Activated naive CD8-positive, alpha-beta T cell treated with anti-CD3 and anti-CD28 coated beads, Interleukin-2, amount 10 ng/mL, durations not matched to agents 7 days and 5 days (primary cell): Measurements from ENCODE around the gene SLC39A12. TPM values are rescaled to one million over a fixed set of nuclear protein-coding genes. Genes with fewer than 3 reads are reported as not detected.
"Not testable (repeated sequence)": the region's sequence is repeated elsewhere in the genome, so short reads cannot be mapped to it uniquely, and the experiment has no call there.

Experiments
- ATAC-seq: fragments of 150-1000 bp; cut with Tn5 transposase; one replicate; pipeline ENCODE4 v1.10.0; 2021; ENCODE audit warnings: low read depth, moderate library complexity
- POLR2A ChIA-PET: fragments of 350-600 bp; sonication (Branson Sonifier 250); formaldehyde crosslinking; loops from one replicate; lab custom pipeline; 2021; ENCODE audit warnings: antibody characterized with exemption; lab: Charles Lee
- DNase-seq: peaks from one replicate; pipeline ENCODE4 v3.0.0; 2021
- H3K27ac Mint-ChIP-seq: one replicate; pipeline ENCODE4 v1.8.0; 2022; ENCODE audit warnings: mild to moderate bottlenecking, mixed read lengths
- H3K27me3 Mint-ChIP-seq: one replicate; pipeline ENCODE4 v1.8.0; 2022; ENCODE audit warnings: mild to moderate bottlenecking, moderate library complexity, mixed read lengths
- H3K36me3 Mint-ChIP-seq: one replicate; pipeline ENCODE4 v1.8.0; 2021; ENCODE audit warnings: mild to moderate bottlenecking, mixed read lengths
- H3K4me1 Mint-ChIP-seq: one replicate; pipeline ENCODE4 v1.8.0; 2021; ENCODE audit warnings: mixed read lengths
- H3K4me3 Mint-ChIP-seq: one replicate; pipeline ENCODE4 v1.8.0; 2022; ENCODE audit warnings: mild to moderate bottlenecking, moderate library complexity, mixed read lengths
- H3K9me3 Mint-ChIP-seq: one replicate; pipeline ENCODE4 v1.8.0; 2021; ENCODE audit warnings: mixed read lengths
- total RNA-seq, 2 experiments: library from RNA; stranded (reverse); gene quantifications; one replicate each; pipeline ENCODE4 v1.2.3, GENCODE V29; 2021

SLC39A12 gene
- total RNA-seq, 2 experiments from 2014 or later, result not detected

GRCh38 chr10:17943033-17943745, 8.5 kb upstream of the SLC39A12 start:
- no peaks in the 10 kb centered on the region for H3K27me3 Mint-ChIP-seq
- H3K9me3 Mint-ChIP-seq, result no peaks in the 10 kb centered on the region
- H3K4me1 Mint-ChIP-seq, result no peaks in the 10 kb centered on the region
- no peaks in the 10 kb centered on the region for H3K36me3 Mint-ChIP-seq
- ATAC-seq (no peak), DNase-seq (no peak)
- no peak overlapping the region for H3K4me3 Mint-ChIP-seq
- POLR2A ChIA-PET, result no interaction called here
- no peak overlapping the region for H3K27ac Mint-ChIP-seq

GRCh38 chr10:17950269-17950668, 1.4 kb upstream of the SLC39A12 start:
- not testable (repeated sequence) for H3K4me3 Mint-ChIP-seq, H3K36me3 Mint-ChIP-seq

GRCh38 chr10:17950726-17951125, 992 bp upstream of the SLC39A12 start:
- H3K27me3 Mint-ChIP-seq, result no peaks in the 10 kb centered on the region
- POLR2A ChIA-PET, result no interaction called here
- H3K36me3 Mint-ChIP-seq, result no peaks in the 10 kb centered on the region
- no peak overlapping the region for H3K27ac Mint-ChIP-seq
- ATAC-seq (no peak), DNase-seq (no peak)
- no peaks in the 10 kb centered on the region for H3K4me1 Mint-ChIP-seq
- no peaks in the 10 kb centered on the region for H3K9me3 Mint-ChIP-seq
- H3K4me3 Mint-ChIP-seq, result no peak overlapping the region

More at GRCh38 chr10:17950269-17950668, 1.4 kb upstream of the SLC39A12 start:
- H3K9me3 Mint-ChIP-seq, ATAC-seq, POLR2A ChIA-PET, H3K27ac Mint-ChIP-seq, H3K4me1 Mint-ChIP-seq, DNase-seq, H3K27me3 Mint-ChIP-seq: not testable (repeated sequence)

GRCh38 chr10:17954372-17954771, 2.7 kb downstream of the SLC39A12 start:
- H3K27me3 Mint-ChIP-seq, H3K27ac Mint-ChIP-seq, POLR2A ChIA-PET, DNase-seq, H3K4me3 Mint-ChIP-seq, H3K36me3 Mint-ChIP-seq, H3K4me1 Mint-ChIP-seq, H3K9me3 Mint-ChIP-seq, ATAC-seq: not testable (repeated sequence)

- Mint-ChIP-seq H3K9me3 (no peaks in the 10 kb centered on the region), H3K4me3 (no peak overlapping the region), H3K4me1 (no peaks in the 10 kb centered on the region), H3K27ac (no peak overlapping the region), H3K27me3 (no peaks in the 10 kb centered on the region), H3K36me3 (no peaks in the 10 kb centered on the region)
- POLR2A ChIA-PET, result no interaction called here
- ATAC-seq (no peak), DNase-seq (no peak)
Observed at GRCh38 chr10:17954861-17955260, 3.1 kb downstream of the SLC39A12 start.

GRCh38 chr10:17958049-17958448, 6.3 kb downstream of the SLC39A12 start:
- no peak overlapping the region for H3K27ac Mint-ChIP-seq
- no peaks in the 10 kb centered on the region for H3K4me1 Mint-ChIP-seq
- DNase-seq, result no peak
- POLR2A ChIA-PET, result no interaction called here
- no peaks in the 10 kb centered on the region for H3K36me3 Mint-ChIP-seq
- H3K9me3 Mint-ChIP-seq, result no peaks in the 10 kb centered on the region
- no peak for ATAC-seq
- no peak overlapping the region for H3K4me3 Mint-ChIP-seq
- no peaks in the 10 kb centered on the region for H3K27me3 Mint-ChIP-seq

- Mint-ChIP-seq H3K9me3 (no peaks in the 10 kb centered on the region), H3K4me1 (no peaks in the 10 kb centered on the region), H3K27me3 (no peaks in the 10 kb centered on the region), H3K27ac (no peak overlapping the region), H3K4me3 (no peak overlapping the region), H3K36me3 (no peaks in the 10 kb centered on the region)
- ATAC-seq (no peak), DNase-seq (no peak)
- POLR2A ChIA-PET, result no interaction called here
Observed at GRCh38 chr10:17959870-17960269, 8.2 kb downstream of the SLC39A12 start.

GRCh38 chr10:17961551-17962422, 10.1 kb downstream of the SLC39A12 start:
- H3K27me3 Mint-ChIP-seq, result no peaks in the 10 kb centered on the region
- H3K9me3 Mint-ChIP-seq, result no peaks in the 10 kb centered on the region
- POLR2A ChIA-PET, result no interaction called here
- H3K4me1 Mint-ChIP-seq, result no peaks in the 10 kb centered on the region
- no peak overlapping the region for H3K4me3 Mint-ChIP-seq
- ATAC-seq (no peak), DNase-seq (no peak)
- no peaks in the 10 kb centered on the region for H3K36me3 Mint-ChIP-seq
- no peak overlapping the region for H3K27ac Mint-ChIP-seq

- no peak overlapping the region for H3K27ac Mint-ChIP-seq
- DNase-seq (no peak), ATAC-seq (no peak)
- H3K36me3 Mint-ChIP-seq, result no peaks in the 10 kb centered on the region
- peaks cover 2% of the 10 kb centered on the region for H3K9me3 Mint-ChIP-seq
- H3K4me3 Mint-ChIP-seq, result no peak overlapping the region
- no peaks in the 10 kb centered on the region for H3K27me3 Mint-ChIP-seq
- H3K4me1 Mint-ChIP-seq, result no peaks in the 10 kb centered on the region
- POLR2A ChIA-PET, result interaction anchor here (0.6 kb wide), 1 partner anchor 29 kb away, joined by 5 read pairs; no protein-coding TSS in a partner anchor
Observed at GRCh38 chr10:17963431-17963830, 11.7 kb downstream of the SLC39A12 start.

GRCh38 chr10:17965649-17966235, 14.0 kb downstream of the SLC39A12 start:
- Mint-ChIP-seq H3K4me1 (no peaks in the 10 kb centered on the region), H3K27me3 (no peaks in the 10 kb centered on the region), H3K4me3 (no peak overlapping the region), H3K27ac (no peak overlapping the region), H3K9me3 (peaks cover 5% of the 10 kb centered on the region), H3K36me3 (no peaks in the 10 kb centered on the region)
- no peak for DNase-seq
- POLR2A ChIA-PET, result no interaction called here
- no peak for ATAC-seq

GRCh38 chr10:17974505-17974904, 22.8 kb downstream of the SLC39A12 start:
- Mint-ChIP-seq H3K27ac (no peak overlapping the region), H3K36me3 (no peaks in the 10 kb centered on the region), H3K4me3 (no peak overlapping the region), H3K9me3 (peaks cover 1% of the 10 kb centered on the region), H3K4me1 (no peaks in the 10 kb centered on the region), H3K27me3 (no peaks in the 10 kb centered on the region)
- no peak for ATAC-seq
- POLR2A ChIA-PET, result no interaction called here
- DNase-seq, result no peak

- ATAC-seq, result no peak
- Mint-ChIP-seq H3K36me3 (no peaks in the 10 kb centered on the region), H3K4me3 (no peak overlapping the region), H3K27me3 (no peaks in the 10 kb centered on the region), H3K4me1 (no peaks in the 10 kb centered on the region), H3K9me3 (no peaks in the 10 kb centered on the region), H3K27ac (no peak overlapping the region)
- POLR2A ChIA-PET, result interaction anchor here (0.6 kb wide), 1 partner anchor 131 kb away, joined by 3 read pairs; no protein-coding TSS in a partner anchor
- no peak for DNase-seq
Observed at GRCh38 chr10:17980846-17981565, 29.3 kb downstream of the SLC39A12 start.

GRCh38 chr10:17981766-17982380, 30.2 kb downstream of the SLC39A12 start:
- POLR2A ChIA-PET, result no interaction called here
- Mint-ChIP-seq H3K27me3 (no peaks in the 10 kb centered on the region), H3K4me1 (no peaks in the 10 kb centered on the region), H3K4me3 (no peak overlapping the region), H3K36me3 (no peaks in the 10 kb centered on the region), H3K9me3 (no peaks in the 10 kb centered on the region), H3K27ac (no peak overlapping the region)
- DNase-seq (no peak), ATAC-seq (no peak)
